ENCODE results near the gene PRKCZ.

- TF ChIP-seq, protein P1, sequence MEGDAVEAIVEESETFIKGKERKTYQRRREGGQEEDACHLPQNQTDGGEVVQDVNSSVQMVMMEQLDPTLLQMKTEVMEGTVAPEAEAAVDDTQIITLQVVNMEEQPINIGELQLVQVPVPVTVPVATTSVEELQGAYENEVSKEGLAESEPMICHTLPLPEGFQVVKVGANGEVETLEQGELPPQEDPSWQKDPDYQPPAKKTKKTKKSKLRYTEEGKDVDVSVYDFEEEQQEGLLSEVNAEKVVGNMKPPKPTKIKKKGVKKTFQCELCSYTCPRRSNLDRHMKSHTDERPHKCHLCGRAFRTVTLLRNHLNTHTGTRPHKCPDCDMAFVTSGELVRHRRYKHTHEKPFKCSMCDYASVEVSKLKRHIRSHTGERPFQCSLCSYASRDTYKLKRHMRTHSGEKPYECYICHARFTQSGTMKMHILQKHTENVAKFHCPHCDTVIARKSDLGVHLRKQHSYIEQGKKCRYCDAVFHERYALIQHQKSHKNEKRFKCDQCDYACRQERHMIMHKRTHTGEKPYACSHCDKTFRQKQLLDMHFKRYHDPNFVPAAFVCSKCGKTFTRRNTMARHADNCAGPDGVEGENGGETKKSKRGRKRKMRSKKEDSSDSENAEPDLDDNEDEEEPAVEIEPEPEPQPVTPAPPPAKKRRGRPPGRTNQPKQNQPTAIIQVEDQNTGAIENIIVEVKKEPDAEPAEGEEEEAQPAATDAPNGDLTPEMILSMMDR (IDR thresholded peaks at IDR 0.05), result no peak
- no peak for TF ChIP-seq POLR2A (IDR thresholded peaks at IDR 0.05)
Observed at GRCh38 chr1:2184934-2185333, 134.7 kb downstream of the PRKCZ start.
